HG03378 (cell line): ENCODE measurements around the gene ERFE.

Experiments used
- ATAC-seq: cut with Tn5 transposase; IDR thresholded peaks from one replicate; pipeline ENCODE4 v1.9.1; 2021; ENCODE audit warnings: mild to moderate bottlenecking, moderate library complexity; ENCODE audit not compliant: unreplicated experiment

ERFE gene

GRCh38 chr2:238152771-238153688 lies 5.7 kb upstream of the ERFE start:
- ATAC-seq = no peak

GRCh38 chr2:238154570-238154969 lies 4.2 kb upstream of the ERFE start:
- no peak for ATAC-seq

GRCh38 chr2:238155051-238155760 lies 3.6 kb upstream of the ERFE start:
- no peak for ATAC-seq

GRCh38 chr2:238155761-238156694 lies 2.7 kb upstream of the ERFE start:
- no peak for ATAC-seq

- ATAC-seq = no peak
These were observed 1.2 kb upstream of the ERFE start for GRCh38 chr2:238157506-238158017.

GRCh38 chr2:238158018-238158508 lies 707 bp upstream of the ERFE start:
- no peak for ATAC-seq

- no peak for ATAC-seq
These were observed 335 bp downstream of the ERFE start for GRCh38 chr2:238159071-238159539.

- no peak for ATAC-seq
These were observed 963 bp downstream of the ERFE start for GRCh38 chr2:238159661-238160205.

- ATAC-seq = no peak
These were observed 1.7 kb downstream of the ERFE start for GRCh38 chr2:238160206-238161129.

GRCh38 chr2:238161291-238162051 lies 2.7 kb downstream of the ERFE start:
- no peak for ATAC-seq

GRCh38 chr2:238162251-238162845 lies 3.6 kb downstream of the ERFE start:
- no peak for ATAC-seq

- no peak for ATAC-seq
These were observed 4.2 kb downstream of the ERFE start for GRCh38 chr2:238162846-238163441.

GRCh38 chr2:238163481-238164198 lies 4.9 kb downstream of the ERFE start:
- ATAC-seq = no peak

- no peak for ATAC-seq
These were observed 6.1 kb downstream of the ERFE start for GRCh38 chr2:238164906-238165287.

- no peak for ATAC-seq
These were observed 6.6 kb downstream of the ERFE start for GRCh38 chr2:238165288-238165921.
